GM23338 (cell line): ENCODE data around the gene INPP4A. TPM values are rescaled to one million over a fixed set of nuclear protein-coding genes. Genes with fewer than 3 reads are reported as not detected.

ENCODE experiments used
- ATAC-seq: fragments of 200-7000 bp; cut with Tn5 transposase; 3 replicates; pipeline ENCODE4 v1.9.1; 2020
- DNase-seq: peaks from one replicate; pipeline ENCODE4 v3.0.0-alpha.2; 2015; ENCODE audit warnings: low spot score
- H2AFZ ChIP-seq: fragments of 200-600 bp; sonication (generic); 2 replicates; pipeline ENCODE4 v1.8.0; 2016; ENCODE audit warnings: antibody characterized with exemption, mild to moderate bottlenecking, moderate library complexity
- H3F3A ChIP-seq: fragments of 200-600 bp; sonication (generic); replicated peaks from 2 replicates; pipeline ENCODE4 v1.8.0; 2017; ENCODE audit warnings: antibody characterized with exemption, mixed run types, low read depth
- H3K27ac ChIP-seq: fragments of 200-600 bp; sonication (generic); 2 replicates; pipeline ENCODE4 v1.6.1; 2016; ENCODE audit warnings: low read depth
- H3K27me3 ChIP-seq: fragments of 200-600 bp; sonication (generic); 2 replicates; pipeline ENCODE4 v1.8.0; 2016; ENCODE audit warnings: mild to moderate bottlenecking, mixed run types, moderate library complexity; ENCODE audit not compliant: insufficient read depth
- H3K36me3 ChIP-seq: fragments of 200-600 bp; sonication (generic); 2 replicates; pipeline ENCODE4 v1.8.0; 2016; ENCODE audit warnings: mild to moderate bottlenecking; ENCODE audit not compliant: insufficient read depth
- H3K4me1 ChIP-seq: fragments of 200-600 bp; sonication (generic); 2 replicates; pipeline ENCODE4 v1.8.0; 2016; ENCODE audit warnings: mild to moderate bottlenecking, moderate library complexity; ENCODE audit not compliant: insufficient read depth
- H3K4me2 ChIP-seq: fragments of 200-600 bp; sonication (generic); 2 replicates; pipeline ENCODE4 v1.7.1; 2017; ENCODE audit warnings: mixed run types
- H3K4me3 ChIP-seq: fragments of 200-600 bp; sonication (generic); 2 replicates; pipeline ENCODE4 v1.6.1; 2016; ENCODE audit warnings: mixed run types
- H3K79me2 ChIP-seq: fragments of 200-600 bp; sonication (generic); replicated peaks from 2 replicates; pipeline ENCODE4 v1.8.0; 2017; ENCODE audit warnings: mild to moderate bottlenecking; ENCODE audit not compliant: insufficient read depth
- H3K9me2 ChIP-seq: fragments of 200-600 bp; sonication (generic); 2 replicates; pipeline ENCODE4 v1.8.0; 2017; ENCODE audit not compliant: insufficient read depth
- H4K20me1 ChIP-seq: fragments of 200-600 bp; sonication (generic); replicated peaks from 2 replicates; pipeline ENCODE4 v1.8.0; 2017; ENCODE audit warnings: mild to moderate bottlenecking; ENCODE audit not compliant: insufficient read depth
- H3K27ac Mint-ChIP-seq: 2 replicates; pipeline ENCODE4 v1.8.0; 2020; ENCODE audit warnings: inconsistent platforms, mild to moderate bottlenecking, moderate library complexity, mixed read lengths
- H3K27me3 Mint-ChIP-seq: 3 replicates; pipeline ENCODE4 v1.8.0; 2022; ENCODE audit warnings: low read depth, mild to moderate bottlenecking, moderate library complexity, mixed read lengths, inconsistent platforms; ENCODE audit not compliant: insufficient read depth, poor library complexity
- H3K36me3 Mint-ChIP-seq: 3 replicates; pipeline ENCODE4 v1.8.0; 2021; ENCODE audit warnings: low read depth, mild to moderate bottlenecking, inconsistent platforms, moderate library complexity, mixed read lengths
- H3K4me1 Mint-ChIP-seq: 3 replicates; pipeline ENCODE4 v1.8.0; 2020; ENCODE audit warnings: mild to moderate bottlenecking, inconsistent platforms, mixed read lengths
- H3K4me3 Mint-ChIP-seq: 3 replicates; pipeline ENCODE4 v1.8.0; 2021; ENCODE audit warnings: moderate library complexity, mild to moderate bottlenecking, inconsistent platforms, mixed read lengths
- H3K9me3 Mint-ChIP-seq: 3 replicates; pipeline ENCODE4 v1.8.0; 2020; ENCODE audit warnings: moderate library complexity, mild to moderate bottlenecking, inconsistent platforms, mixed read lengths
- CREB1 ChIP-seq: fragments of 250-450 bp; sonication (Bioruptor Pico); IDR thresholded peaks from 2 replicates; pipeline ENCODE4 v1.5.0; 2020; ENCODE audit warnings: low read depth, mild to moderate bottlenecking, moderate library complexity
- CTCF ChIP-seq, 2 experiments: fragments of 200-600 bp in 1 of 2; sonication (generic) in 1 of 2; conservative IDR thresholded peaks; 2 replicates each; pipeline versions ENCODE4 v1.5.1 to v1.6.1; 2016 to 2017; ENCODE audit warnings: antibody characterized with exemption in 2 of 2, low read depth in 2 of 2, mild to moderate bottlenecking in 2 of 2, moderate library complexity in 1 of 2
- ETS1 ChIP-seq: IDR thresholded peaks from 2 replicates; pipeline ENCODE4 v1.6.1; 2016; ENCODE audit warnings: antibody characterized with exemption
- EZH2 ChIP-seq: fragments of 200-600 bp; sonication (generic); IDR thresholded peaks from one replicate; pipeline ENCODE4 v1.8.0; 2017; ENCODE audit warnings: antibody characterized with exemption, mild to moderate bottlenecking, low read depth; ENCODE audit not compliant: unreplicated experiment
- EZH2phosphoT487 ChIP-seq: fragments of 200-600 bp; sonication (generic); IDR thresholded peaks from one replicate; pipeline ENCODE4 v1.8.1; 2018; ENCODE audit warnings: antibody characterized with exemption; ENCODE audit not compliant: unreplicated experiment
- POLR2AphosphoS5 ChIP-seq: IDR thresholded peaks from 2 replicates; pipeline ENCODE4 v1.6.1; 2016; ENCODE audit warnings: antibody characterized with exemption, low read depth
- ZNF331 ChIP-seq: fragments of 250-450 bp; sonication (Bioruptor Pico); IDR thresholded peaks from 2 replicates; pipeline ENCODE4 v1.5.0; 2020; ENCODE audit warnings: low read depth, mild to moderate bottlenecking, moderate library complexity
- ZNF462 ChIP-seq: fragments of 250-450 bp; sonication (Bioruptor Pico); IDR thresholded peaks from 2 replicates; pipeline ENCODE4 v1.5.0; 2020; ENCODE audit warnings: mild to moderate bottlenecking, moderate library complexity
- polyA plus RNA-seq: library from polyadenylated mRNA; unstranded; fragments of >200 nt; fragmentation: Nextera tagmentation; extraction: Ambion mirVana; gene quantifications from 2 replicates; pipeline ENCODE4 v1.2.1, GENCODE V29; 2016
- total RNA-seq: library from RNA; depleted of rRNA; stranded (reverse); fragments of >200 nt; shearing (Covaris generic); gene quantifications from 2 replicates; pipeline ENCODE4 v1.2.3, GENCODE V29; 2014

The INPP4A gene
- total and polyA plus RNA-seq, 2 experiments from 2014 or later = 8.5 to 36.9 TPM

- DNase-seq (peak; percentile 81), ATAC-seq (peak; percentile 99)
- peak; percentile 69 to 79 for TF ChIP-seq CTCF (conservative IDR thresholded peaks at IDR 0.05; ENCODE audit: low read depth in 2 of 2)
- no peak for TF ChIP-seq POLR2AphosphoS5
- no peak overlapping the region for H3K27ac ChIP-seq
- H4K20me1 ChIP-seq = no peaks in the 10 kb centered on the region
- H3K36me3 Mint-ChIP-seq = no peaks in the 10 kb centered on the region
- H3K4me2 ChIP-seq = no peak overlapping the region
- H3K27ac Mint-ChIP-seq = peak overlapping the region; percentile 3; the same call in 1 of the 2 replicates
- H3K4me1 Mint-ChIP-seq = peaks cover 11% of the 10 kb centered on the region
- H2AFZ ChIP-seq = no peak overlapping the region
- H3K79me2 ChIP-seq = no peaks in the 10 kb centered on the region
- no peaks in the 10 kb centered on the region for H3K4me1 ChIP-seq
- H3K27me3 ChIP-seq = no peaks in the 10 kb centered on the region
- H3K4me3 ChIP-seq = no peak overlapping the region
- H3K4me3 Mint-ChIP-seq = no peak overlapping the region
- H3K9me2 ChIP-seq = no peaks in the 10 kb centered on the region
- H3K36me3 ChIP-seq = no peaks in the 10 kb centered on the region
- no peaks in the 10 kb centered on the region for H3K9me3 Mint-ChIP-seq
- H3K27me3 Mint-ChIP-seq = peaks cover 3% of the 10 kb centered on the region
- H3F3A ChIP-seq = no peaks in the 10 kb centered on the region
Measured at GRCh38 chr2:98634406-98635092, 189.9 kb downstream of the INPP4A start.

- Mint-ChIP-seq H3K27me3 (no peaks in the 10 kb centered on the region), H3K4me3 (no peak overlapping the region), H3K27ac (no peak overlapping the region), H3K4me1 (peaks cover 11% of the 10 kb centered on the region), H3K9me3 (no peaks in the 10 kb centered on the region), H3K36me3 (no peaks in the 10 kb centered on the region)
- H2AFZ ChIP-seq = no peak overlapping the region
- no peaks in the 10 kb centered on the region for H4K20me1 ChIP-seq
- ATAC-seq (no peak), DNase-seq (no peak)
- no peaks in the 10 kb centered on the region for H3K36me3 ChIP-seq
- H3K4me3 ChIP-seq = no peak overlapping the region
- H3F3A ChIP-seq = no peaks in the 10 kb centered on the region
- no peak overlapping the region for H3K4me2 ChIP-seq
- no peaks in the 10 kb centered on the region for H3K79me2 ChIP-seq
- H3K9me2 ChIP-seq = no peaks in the 10 kb centered on the region
- H3K27me3 ChIP-seq = no peaks in the 10 kb centered on the region
- no peaks in the 10 kb centered on the region for H3K4me1 ChIP-seq
- no peak overlapping the region for H3K27ac ChIP-seq
- TF ChIP-seq ZNF462 (CRISPR knock-in tag) = no peak
- TF ChIP-seq CREB1 (CRISPR knock-in tag) = no peak
- TF ChIP-seq ETS1 = no peak
- no peak for TF ChIP-seq ZNF331
- TF ChIP-seq CTCF (conservative IDR thresholded peaks at IDR 0.05; ENCODE audit: low read depth in 2 of 2) = no peak
- no peak for TF ChIP-seq EZH2phosphoT487
- no peak for TF ChIP-seq EZH2
Measured at GRCh38 chr2:98637401-98638147, 192.9 kb downstream of the INPP4A start.
